Islet of Langerhans (tissue), 1 donor: Measurements from ENCODE around the gene PLA2G1B.

ENCODE experiments used
- FAIRE-seq: peaks from one replicate; lab custom pipeline; 2011; peaks lifted over from hg19 to GRCh38; lab: Jason Lieb, UNC

PLA2G1B gene

GRCh38 chr12:120323772-120324171 is 3.8 kb downstream of the PLA2G1B start:
- no peak for FAIRE-seq

GRCh38 chr12:120321382-120322202 is 6.0 kb downstream of the PLA2G1B start:
- peak; percentile 43 for FAIRE-seq

GRCh38 chr12:120317224-120318105 is 10.1 kb downstream of the PLA2G1B start:
- peak; percentile 100 for FAIRE-seq

GRCh38 chr12:120316798-120317223 is 10.8 kb downstream of the PLA2G1B start:
- no peak for FAIRE-seq

GRCh38 chr12:120314220-120314619 is 13.4 kb downstream of the PLA2G1B start:
- no peak for FAIRE-seq

- peak; percentile 98 for FAIRE-seq
Observed at GRCh38 chr12:120301962-120302815, 25.4 kb downstream of the PLA2G1B start, which contains the start of gene SIRT4. Gene SIRT4, plus strand, starts transcription at chr12:120302321. Its CDS starts 1,241 bp downstream, at chr12:120303562.

- peak; percentile 86 for FAIRE-seq
Observed at GRCh38 chr12:120292661-120293531, 34.7 kb downstream of the PLA2G1B start, which contains the start of gene RNU4-1. Gene RNU4-1, minus strand, starts transcription at chr12:120293237.

- no peak for FAIRE-seq
Observed at GRCh38 chr12:120292411-120292660, 35.2 kb downstream of the PLA2G1B start.

- FAIRE-seq, result no peak
Observed at GRCh38 chr12:120290609-120291305, 36.8 kb downstream of the PLA2G1B start.

GRCh38 chr12:120287491-120287890 is 40.1 kb downstream of the PLA2G1B start:
- FAIRE-seq, result no peak

GRCh38 chr12:120286768-120287490 is 40.6 kb downstream of the PLA2G1B start:
- no peak for FAIRE-seq

- no peak for FAIRE-seq
Observed at GRCh38 chr12:120284381-120284780, 43.2 kb downstream of the PLA2G1B start.

GRCh38 chr12:120283318-120283717 is 44.3 kb downstream of the PLA2G1B start:
- no peak for FAIRE-seq

GRCh38 chr12:120278137-120279069 is 49.2 kb downstream of the PLA2G1B start:
- FAIRE-seq, result no peak

GRCh38 chr12:120276734-120277133 is 50.8 kb downstream of the PLA2G1B start:
- no peak for FAIRE-seq
